Thyroid gland (tissue), 4 donors: Measurements from ENCODE around the gene APBB1IP.

Source experiments
- POLR2A ChIP-seq, 2 donors: fragments of 450-650 bp; IDR thresholded peaks; one replicate each; pipeline ENCODE4 v1.6.1; 2017; ENCODE audit warnings: antibody characterized with exemption in 2 of 2, mild to moderate bottlenecking in 2 of 2, moderate library complexity in 1 of 2
- TF ChIP-seq, protein P1 (sequence below), 6 experiments: fragments of 200-600 bp in 3 of 6; fragments of 450-650 bp in 3 of 6; sonication (generic) in 3 of 6; IDR thresholded peaks; one replicate each; pipeline ENCODE4 v1.5.1; 2016 to 2019; ENCODE audit warnings: antibody characterized with exemption in 6 of 6, mild to moderate bottlenecking in 2 of 6, inconsistent platforms in 1 of 6, moderate library complexity in 1 of 6

- TF ChIP-seq, protein P1, sequence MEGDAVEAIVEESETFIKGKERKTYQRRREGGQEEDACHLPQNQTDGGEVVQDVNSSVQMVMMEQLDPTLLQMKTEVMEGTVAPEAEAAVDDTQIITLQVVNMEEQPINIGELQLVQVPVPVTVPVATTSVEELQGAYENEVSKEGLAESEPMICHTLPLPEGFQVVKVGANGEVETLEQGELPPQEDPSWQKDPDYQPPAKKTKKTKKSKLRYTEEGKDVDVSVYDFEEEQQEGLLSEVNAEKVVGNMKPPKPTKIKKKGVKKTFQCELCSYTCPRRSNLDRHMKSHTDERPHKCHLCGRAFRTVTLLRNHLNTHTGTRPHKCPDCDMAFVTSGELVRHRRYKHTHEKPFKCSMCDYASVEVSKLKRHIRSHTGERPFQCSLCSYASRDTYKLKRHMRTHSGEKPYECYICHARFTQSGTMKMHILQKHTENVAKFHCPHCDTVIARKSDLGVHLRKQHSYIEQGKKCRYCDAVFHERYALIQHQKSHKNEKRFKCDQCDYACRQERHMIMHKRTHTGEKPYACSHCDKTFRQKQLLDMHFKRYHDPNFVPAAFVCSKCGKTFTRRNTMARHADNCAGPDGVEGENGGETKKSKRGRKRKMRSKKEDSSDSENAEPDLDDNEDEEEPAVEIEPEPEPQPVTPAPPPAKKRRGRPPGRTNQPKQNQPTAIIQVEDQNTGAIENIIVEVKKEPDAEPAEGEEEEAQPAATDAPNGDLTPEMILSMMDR (IDR thresholded peaks at IDR 0.05), result no peak
- no peak for TF ChIP-seq POLR2A (IDR thresholded peaks at IDR 0.05)
These were observed 1.3 kb upstream of the APBB1IP start for GRCh38 chr10:26436848-26437247.
